Pons (tissue), 1 donor: Measurements from ENCODE around the gene SPTBN1.

Experiments used
- DNase-seq: peaks from one replicate; pipeline ENCODE4 v3.0.0-alpha.2; 2016; ENCODE audit warnings: low spot score

The SPTBN1 gene

GRCh38 chr2:54610700-54611099, 154.6 kb downstream of the SPTBN1 start:
- no peak for DNase-seq

GRCh38 chr2:54611830-54612545, 155.9 kb downstream of the SPTBN1 start:
- no peak for DNase-seq

- no peak for DNase-seq
These were observed 157.3 kb downstream of the SPTBN1 start for GRCh38 chr2:54613386-54613785.

GRCh38 chr2:54613794-54614257, 157.7 kb downstream of the SPTBN1 start:
- no peak for DNase-seq

GRCh38 chr2:54614819-54615218, 158.7 kb downstream of the SPTBN1 start:
- no peak for DNase-seq

- DNase-seq: no peak
These were observed 159.9 kb downstream of the SPTBN1 start for GRCh38 chr2:54615832-54616534.

GRCh38 chr2:54617409-54617808, 161.3 kb downstream of the SPTBN1 start:
- no peak for DNase-seq

GRCh38 chr2:54618646-54619565, 162.8 kb downstream of the SPTBN1 start:
- no peak for DNase-seq

- DNase-seq: no peak
These were observed 163.6 kb downstream of the SPTBN1 start for GRCh38 chr2:54619660-54620231.

- DNase-seq: no peak
These were observed 164.8 kb downstream of the SPTBN1 start for GRCh38 chr2:54620948-54621347.

- DNase-seq: no peak
These were observed 168.5 kb downstream of the SPTBN1 start for GRCh38 chr2:54624591-54625071.

GRCh38 chr2:54626131-54626530, 170.0 kb downstream of the SPTBN1 start:
- DNase-seq: no peak

GRCh38 chr2:54626884-54627283, 170.8 kb downstream of the SPTBN1 start:
- DNase-seq: no peak

GRCh38 chr2:54627973-54628372, 171.8 kb downstream of the SPTBN1 start:
- DNase-seq: no peak

- DNase-seq: no peak
These were observed 172.3 kb downstream of the SPTBN1 start for GRCh38 chr2:54628418-54628817.

- DNase-seq: no peak
These were observed 172.8 kb downstream of the SPTBN1 start for GRCh38 chr2:54628957-54629356.

GRCh38 chr2:54629390-54629789, 173.3 kb downstream of the SPTBN1 start:
- no peak for DNase-seq

- DNase-seq: no peak
These were observed 174.1 kb downstream of the SPTBN1 start for GRCh38 chr2:54629914-54630857.

- DNase-seq: no peak
These were observed 174.9 kb downstream of the SPTBN1 start for GRCh38 chr2:54630858-54631497.

- DNase-seq: no peak
These were observed 175.6 kb downstream of the SPTBN1 start for GRCh38 chr2:54631755-54632154.
